Adrenal gland (tissue), 12 donors: ENCODE results near the gene ITPK1. TPM values are rescaled to one million over a fixed set of nuclear protein-coding genes. Genes with fewer than 3 reads are reported as not detected.
A peak's percentile ranks its signal among the peaks of the same experiment; 100 is the strongest.

Experiments
- DNase-seq, 7 donors: peaks; one replicate each; pipeline ENCODE4 v3.0.0-alpha.2; 2019 to 2020
- H3K27ac ChIP-seq, 5 donors: fragments of 200-600 bp; sonication (generic) in 4 of 5; 1 replicate in 3 of 5; 2 replicates in 2 of 5; pipeline versions ENCODE4 v1.5.1 to v1.8.0; 2016 to 2020; ENCODE audit warnings: mild to moderate bottlenecking in 1 of 5
- H3K27me3 ChIP-seq: fragments of 200-600 bp; 2 replicates; pipeline ENCODE4 v1.8.0; 2021
- H3K36me3 ChIP-seq, 2 donors: fragments of 200-600 bp; replicated peaks in 1 of 2; 1 replicate in 1 of 2; 2 replicates in 1 of 2; pipeline versions ENCODE4 v1.5.1 to v1.8.0; 2018 to 2022
- H3K4me1 ChIP-seq, 2 donors: fragments of 200-600 bp; replicated peaks in 1 of 2; 1 replicate in 1 of 2; 2 replicates in 1 of 2; pipeline versions ENCODE4 v1.5.1 to v1.8.0; 2018 to 2021
- H3K4me3 ChIP-seq, 4 donors: fragments of 200-600 bp; sonication (generic) in 3 of 4; one replicate each; pipeline ENCODE4 v1.5.1; 2016 to 2018
- H3K9me3 ChIP-seq, 3 donors: fragments of 200-600 bp; sonication (generic) in 1 of 3; replicated peaks in 1 of 3; 1 replicate in 2 of 3; 2 replicates in 1 of 3; pipeline versions ENCODE4 v1.5.1 to v1.8.0; 2016 to 2021
- POLR2A ChIP-seq, 2 donors: fragments of 450-650 bp; IDR thresholded peaks; one replicate each; pipeline ENCODE4 v1.6.1; 2017; ENCODE audit warnings: antibody characterized with exemption in 2 of 2, mild to moderate bottlenecking in 2 of 2, moderate library complexity in 1 of 2
- WGBS, 4 donors: extraction: QIAGEN DNeasy Blood & Tissue Kit in 2 of 4; methylation state at CpG; one replicate each; pipeline versions ENCODE4 v1.1.5 to v1.1.7; 2013 to 2017; 5-methylcytosine and 5-hydroxymethylcytosine counted together
- intact Hi-C, 2 donors: fragments of 100-400 bp; cut with DNase I; formaldehyde crosslinking; loops; one replicate each; pipeline versions ENCODE4 v1.14.1 to v1.15.0; 2022 to 2023
- polyA plus RNA-seq, 3 donors: library from polyadenylated mRNA; stranded (reverse); fragments of 200-250 nt in 2 of 3; fragments of 350-450 nt in 1 of 3; fragmentation: Illumina TruSeq in 1 of 3; extraction: RNeasy Lipid Tissue Mini Kit (QIAGEN cat#74804) in 1 of 3; gene quantifications; one replicate each; pipeline ENCODE4 v1.2.3, GENCODE V29; 2013 to 2014
- total RNA-seq, 9 donors: library from RNA; depleted of rRNA in 4 of 9; stranded (reverse); fragments of >200 nt in 4 of 9; fragments of 120-200 nt in 1 of 9; fragmentation: NEBNext Ultra II Directional in 1 of 9; extraction: Animal tissue kit (Norgen Biotek cat#: 25700) in 1 of 9; gene quantifications; one replicate each; pipeline versions ENCODE4 v1.1.0 to v1.2.4, GENCODE V29; 2013 to 2023
- TF ChIP-seq, protein P1 (sequence below), 6 experiments: fragments of 450-650 bp in 4 of 6; fragments of 200-600 bp in 2 of 6; sonication (generic) in 1 of 6; IDR thresholded peaks; 1 replicate in 5 of 6; 2 replicates in 1 of 6; pipeline versions ENCODE4 v1.5.1 to v1.8.0; 2016 to 2021; ENCODE audit warnings: antibody characterized with exemption in 6 of 6, mild to moderate bottlenecking in 2 of 6, moderate library complexity in 1 of 6
- donor health status: healthy with polysubstance abuse.
- donor health status: Bipolar disorder and iron deficiency.
- donor health status: DM: yes; HTN: yes; CAD: no.
- donor health status: DM: no; HTN: no; CAD: no.
- donor health status: DM: no; HTN: no; CAD: no.
- donor health status: DM: yes; HTN: yes; CAD: no.

Gene ITPK1
- total and polyA plus RNA-seq, 12 donors, result 28.1 to 182 (median 49.2) TPM

DNA sequence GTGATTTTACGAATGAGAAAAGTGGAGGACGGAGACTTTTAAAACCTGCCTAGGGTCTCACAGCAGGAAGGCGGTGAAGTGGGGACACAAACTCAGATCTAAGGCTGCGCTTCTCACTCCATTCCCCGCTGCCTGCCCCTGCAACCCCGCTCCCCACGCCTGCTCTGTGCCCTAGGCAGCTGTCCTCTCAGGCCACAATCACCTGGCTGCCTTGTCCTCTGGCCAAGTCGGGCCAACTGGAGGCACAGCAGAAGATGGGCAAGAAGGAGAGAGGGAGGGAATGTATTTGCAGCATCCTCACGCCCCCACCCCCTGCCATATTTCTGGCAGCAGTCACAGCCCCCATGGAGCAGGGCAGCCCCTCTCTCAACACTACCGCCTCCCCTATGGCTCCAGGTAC lies 97.8 kb downstream of the ITPK1 start:
- no peak for TF ChIP-seq POLR2A (IDR thresholded peaks at IDR 0.05)
- TF ChIP-seq, protein P1, sequence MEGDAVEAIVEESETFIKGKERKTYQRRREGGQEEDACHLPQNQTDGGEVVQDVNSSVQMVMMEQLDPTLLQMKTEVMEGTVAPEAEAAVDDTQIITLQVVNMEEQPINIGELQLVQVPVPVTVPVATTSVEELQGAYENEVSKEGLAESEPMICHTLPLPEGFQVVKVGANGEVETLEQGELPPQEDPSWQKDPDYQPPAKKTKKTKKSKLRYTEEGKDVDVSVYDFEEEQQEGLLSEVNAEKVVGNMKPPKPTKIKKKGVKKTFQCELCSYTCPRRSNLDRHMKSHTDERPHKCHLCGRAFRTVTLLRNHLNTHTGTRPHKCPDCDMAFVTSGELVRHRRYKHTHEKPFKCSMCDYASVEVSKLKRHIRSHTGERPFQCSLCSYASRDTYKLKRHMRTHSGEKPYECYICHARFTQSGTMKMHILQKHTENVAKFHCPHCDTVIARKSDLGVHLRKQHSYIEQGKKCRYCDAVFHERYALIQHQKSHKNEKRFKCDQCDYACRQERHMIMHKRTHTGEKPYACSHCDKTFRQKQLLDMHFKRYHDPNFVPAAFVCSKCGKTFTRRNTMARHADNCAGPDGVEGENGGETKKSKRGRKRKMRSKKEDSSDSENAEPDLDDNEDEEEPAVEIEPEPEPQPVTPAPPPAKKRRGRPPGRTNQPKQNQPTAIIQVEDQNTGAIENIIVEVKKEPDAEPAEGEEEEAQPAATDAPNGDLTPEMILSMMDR (IDR thresholded peaks at IDR 0.05), result no peak
- intact Hi-C loops, result no loop called here
- Histone ChIP-seq H3K4me1 (peaks cover 17 to 31% of the 10 kb centered on the region in 2 donors), H3K27ac (peak overlapping the region in 2 of 5 donors; percentile 21 to 29), H3K9me3 (no peaks in the 10 kb centered on the region), H3K27me3 (no peaks in the 10 kb centered on the region), H3K36me3 (no peaks in the 10 kb centered on the region), H3K4me3 (no peak overlapping the region)
- DNase-seq, result no peak
- 92 to 94% (median 93%) methylated on average over 9 to 10 of the region's 10 CpGs for WGBS, 4 donors

DNA sequence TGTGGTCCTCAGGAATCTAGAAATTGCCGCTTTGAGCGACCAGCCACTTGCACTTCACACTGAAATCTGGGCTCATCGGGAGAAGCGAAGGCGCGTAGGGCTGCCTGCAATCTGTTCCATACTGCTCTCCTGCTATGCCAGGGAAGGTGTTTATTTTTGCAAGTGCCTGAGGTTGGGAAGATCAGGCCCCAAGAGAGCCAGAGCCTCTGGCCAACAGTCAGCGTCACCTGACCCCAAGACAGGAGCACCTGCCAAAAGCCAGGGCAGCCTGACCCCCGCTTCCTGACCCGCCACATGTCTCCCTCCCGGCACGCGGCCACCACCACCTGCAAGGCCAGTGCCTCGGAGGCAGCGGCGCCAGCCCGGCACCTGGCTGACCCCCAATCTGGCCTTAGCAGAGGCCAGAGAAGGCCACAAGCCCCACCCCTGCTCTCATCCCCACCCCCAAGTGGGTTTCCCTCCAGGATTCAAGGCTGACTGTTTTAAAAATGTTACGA lies 98.4 kb downstream of the ITPK1 start:
- DNase-seq, result peak; percentile 48 to 87 (median 81)
- no peaks in the 10 kb centered on the region for H3K27me3 ChIP-seq
- intact Hi-C loops, result no loop called here
- H3K4me3 ChIP-seq, result no peak overlapping the region
- TF ChIP-seq, protein P1 (IDR thresholded peaks at IDR 0.05), result no peak
- 48 to 71% (median 63%) methylated on average over 17 of the region's 17 CpGs for WGBS, 4 donors
- H3K4me1 ChIP-seq, result peaks cover 22 to 36% of the 10 kb centered on the region in 2 donors
- H3K36me3 ChIP-seq, result no peaks in the 10 kb centered on the region
- H3K9me3 ChIP-seq, result no peaks in the 10 kb centered on the region
- peak overlapping the region in 2 of 5 donors; percentile 21 to 29 for H3K27ac ChIP-seq

DNA sequence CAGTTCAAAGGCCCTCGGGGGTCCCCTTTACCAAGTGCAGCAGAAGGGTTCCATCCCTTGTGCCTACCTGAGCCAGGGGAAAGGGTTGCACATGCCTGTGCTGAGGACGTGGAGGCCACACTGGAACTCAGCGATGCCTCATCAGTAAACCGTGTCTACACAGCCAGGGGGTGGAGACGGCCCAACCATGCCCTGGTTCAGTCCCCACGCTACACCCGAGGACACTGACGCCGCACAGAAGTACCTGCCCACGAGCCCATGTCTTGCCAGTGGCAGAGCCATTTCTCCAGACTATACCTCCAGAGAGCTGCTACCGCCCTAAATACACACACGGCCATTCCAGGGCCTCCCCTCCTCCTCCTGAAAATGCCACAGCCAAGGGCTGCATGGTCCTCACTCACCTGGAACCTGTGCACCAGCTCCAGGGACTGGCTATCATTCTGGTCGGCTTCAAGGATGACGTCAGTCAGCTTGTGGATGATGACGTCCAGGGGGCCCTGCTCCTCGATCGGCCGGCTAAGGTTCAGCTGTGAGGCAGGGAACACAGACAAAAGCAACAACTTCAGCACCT lies 99.4 kb downstream of the ITPK1 start:
- 92 to 100% (median 98%) methylated on average over 1 to 18 of the region's 18 CpGs for WGBS, 4 donors
- Histone ChIP-seq H3K27me3 (no peaks in the 10 kb centered on the region), H3K36me3 (no peaks in the 10 kb centered on the region), H3K4me1 (peaks cover 28 to 46% of the 10 kb centered on the region in 2 donors), H3K4me3 (no peak overlapping the region), H3K9me3 (no peaks in the 10 kb centered on the region), H3K27ac (no peak overlapping the region)
- no peak for DNase-seq
- intact Hi-C loops, result no loop called here
- TF ChIP-seq, protein P1 (IDR thresholded peaks at IDR 0.05), result no peak
- TF ChIP-seq POLR2A (IDR thresholded peaks at IDR 0.05), result no peak

DNA sequence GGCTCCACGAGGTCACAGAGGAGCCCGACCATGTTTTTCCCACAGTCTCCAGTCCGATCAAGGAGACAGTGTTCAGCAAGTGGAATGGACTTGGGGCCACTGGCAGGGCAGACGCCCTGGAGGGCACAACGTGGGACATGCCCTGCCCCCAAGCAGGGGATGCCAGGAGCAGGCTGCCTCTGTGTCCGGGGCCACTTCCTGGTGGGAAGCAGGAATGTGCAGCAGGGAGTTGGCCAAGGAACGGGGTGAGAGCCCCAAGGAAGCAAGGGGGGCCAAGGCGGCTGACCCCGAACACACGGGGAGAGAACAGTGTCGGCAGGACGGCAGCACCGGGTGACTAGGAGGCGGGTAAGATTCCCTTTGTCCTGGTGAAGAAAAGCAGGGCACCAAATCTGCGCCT lies 100.2 kb downstream of the ITPK1 start:
- Histone ChIP-seq H3K36me3 (no peaks in the 10 kb centered on the region), H3K27me3 (no peaks in the 10 kb centered on the region), H3K4me1 (peaks cover 28 to 48% of the 10 kb centered on the region in 2 donors), H3K27ac (no peak overlapping the region), H3K4me3 (no peak overlapping the region), H3K9me3 (no peaks in the 10 kb centered on the region)
- 80 to 93% (median 89%) methylated on average over 12 to 15 of the region's 15 CpGs for WGBS, 4 donors
- TF ChIP-seq, protein P1 (IDR thresholded peaks at IDR 0.05), result no peak
- no peak for TF ChIP-seq POLR2A (IDR thresholded peaks at IDR 0.05)
- intact Hi-C loops, result no loop called here
- no peak for DNase-seq
